NCI-H510A (cell line): Measurements from ENCODE around the gene ITGA11.

Source experiments
- DNase-seq: peaks from one replicate; lab custom pipeline; 2025; lab: John Stamatoyannopoulos, UW

ITGA11 gene

DNA sequence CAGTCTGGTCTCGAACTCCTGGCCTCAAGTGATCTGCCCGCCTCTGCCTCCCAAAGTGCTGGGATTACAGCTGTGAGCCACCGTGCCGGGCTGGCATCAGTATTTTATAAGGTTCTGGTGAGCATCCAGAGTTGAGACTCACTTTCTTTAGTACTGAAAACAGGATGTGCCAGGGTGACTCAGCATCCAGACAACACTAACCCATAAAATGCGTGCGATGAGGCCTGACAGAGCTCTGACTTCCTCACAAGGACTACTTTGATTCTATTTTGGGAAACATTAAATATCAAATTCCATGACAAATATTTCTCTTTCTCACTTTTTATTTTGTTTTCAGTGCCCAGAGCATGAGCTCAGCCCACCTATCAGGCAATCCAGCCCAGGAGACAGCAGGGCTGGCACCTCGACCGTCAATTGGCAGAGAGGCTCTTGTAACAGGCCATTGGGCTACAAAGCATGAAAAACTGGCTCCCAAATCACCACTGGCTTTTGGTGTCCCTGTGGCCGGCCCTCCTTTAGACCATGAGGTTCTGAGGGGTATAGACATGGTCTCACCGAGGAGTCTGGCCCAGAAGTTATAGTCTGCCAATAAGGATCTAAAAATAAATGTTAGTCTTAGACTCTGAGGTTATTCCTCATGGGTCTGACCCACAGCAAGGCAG is 79.4 kb downstream of the ITGA11 start:
- DNase-seq: no peak

DNA sequence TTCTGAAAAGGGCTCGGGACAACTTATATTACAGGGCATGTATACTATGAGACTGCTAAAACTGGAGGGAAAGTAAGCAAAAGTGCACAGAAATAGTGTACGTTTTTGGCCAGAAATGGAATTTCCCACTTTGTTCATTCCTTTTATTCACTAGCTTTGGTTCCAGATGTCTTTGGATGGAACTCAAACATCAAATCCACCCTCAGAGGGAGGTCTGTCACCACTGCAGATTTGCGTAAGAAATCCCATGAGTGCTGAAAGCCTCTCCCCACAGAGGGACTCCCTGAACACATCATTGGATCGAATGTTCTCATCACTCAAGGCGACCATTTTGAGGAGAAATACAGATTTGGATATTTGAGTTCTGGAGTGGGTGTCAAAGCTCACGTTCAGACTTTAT is 82.8 kb downstream of the ITGA11 start:
- no peak for DNase-seq

DNA sequence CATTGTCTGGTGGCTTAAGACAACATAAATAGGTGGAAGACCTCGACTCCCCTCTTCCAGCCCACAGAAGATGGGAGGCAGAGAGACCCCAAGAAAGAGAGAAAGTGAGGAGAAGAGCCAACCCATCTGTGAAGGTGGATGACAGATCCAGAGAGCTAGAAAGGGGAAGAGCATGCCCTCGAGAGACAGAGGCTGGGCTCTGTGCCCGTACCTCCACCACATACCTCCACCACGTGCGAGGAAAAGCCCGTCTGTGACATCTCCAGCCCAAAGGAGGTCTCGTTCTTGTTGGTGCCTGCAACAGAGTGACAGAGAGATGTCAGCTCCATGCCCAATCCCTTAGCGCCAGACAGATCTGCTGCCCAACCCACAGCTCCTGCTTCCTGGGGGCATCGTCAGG is 83.4 kb downstream of the ITGA11 start:
- no peak for DNase-seq

DNA sequence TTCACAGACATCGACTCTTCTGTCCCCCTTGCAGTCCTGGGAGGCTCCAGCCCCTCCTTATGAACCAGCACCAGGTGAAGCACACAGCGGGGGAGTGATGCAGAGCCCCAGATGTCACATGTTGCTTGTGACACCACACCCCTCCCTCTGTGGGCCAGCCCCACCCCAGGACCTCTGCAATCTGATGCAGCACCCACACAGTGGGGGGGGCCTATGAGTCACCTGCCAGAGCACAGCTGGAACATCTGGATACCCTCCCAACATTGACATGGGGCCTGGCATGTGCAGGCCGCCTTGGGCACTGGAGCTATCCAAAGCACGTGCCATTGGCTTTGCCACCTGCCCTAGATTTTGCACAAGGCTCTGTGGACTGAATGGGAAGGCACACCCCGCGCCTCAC is 83.9 kb downstream of the ITGA11 start:
- no peak for DNase-seq

DNA sequence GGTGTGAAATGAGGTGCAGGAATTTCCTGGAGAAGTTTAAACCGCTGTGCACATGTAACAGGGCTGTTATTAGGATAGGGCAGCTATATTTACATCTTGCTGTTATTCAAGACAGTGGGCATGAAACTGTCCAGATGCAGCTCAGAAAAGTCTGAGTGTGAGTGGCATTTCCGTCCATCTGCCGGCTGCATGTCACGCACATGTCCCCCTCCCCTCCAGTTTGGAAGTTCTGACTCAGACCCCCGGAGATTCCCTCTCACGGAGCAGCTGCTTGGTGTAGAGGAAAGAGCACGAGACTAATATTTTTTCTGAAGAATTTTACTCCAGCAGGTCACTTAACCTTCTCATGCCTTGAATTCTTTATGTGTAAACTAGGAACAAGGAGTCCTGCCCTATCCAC is 84.6 kb downstream of the ITGA11 start:
- no peak for DNase-seq

DNA sequence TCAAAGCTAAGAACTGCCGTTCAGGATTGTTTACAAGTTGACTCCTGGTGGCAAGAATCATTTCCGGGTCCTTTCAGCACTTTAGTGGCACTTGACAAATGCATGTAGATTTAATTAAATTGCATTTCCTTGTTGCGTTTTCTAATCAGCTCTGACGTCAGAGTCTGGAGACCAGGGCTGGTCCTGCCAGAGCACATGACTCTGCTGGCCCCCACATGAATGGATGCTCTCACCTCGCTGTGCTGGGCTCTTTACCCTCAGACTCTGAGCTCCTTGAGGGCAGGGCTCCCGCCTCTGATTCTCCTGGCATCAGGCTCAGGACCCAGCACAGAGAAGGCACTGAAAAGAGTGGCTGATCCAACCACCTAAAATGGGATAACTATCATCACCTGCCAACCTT is 85.0 kb downstream of the ITGA11 start:
- no peak for DNase-seq

DNA sequence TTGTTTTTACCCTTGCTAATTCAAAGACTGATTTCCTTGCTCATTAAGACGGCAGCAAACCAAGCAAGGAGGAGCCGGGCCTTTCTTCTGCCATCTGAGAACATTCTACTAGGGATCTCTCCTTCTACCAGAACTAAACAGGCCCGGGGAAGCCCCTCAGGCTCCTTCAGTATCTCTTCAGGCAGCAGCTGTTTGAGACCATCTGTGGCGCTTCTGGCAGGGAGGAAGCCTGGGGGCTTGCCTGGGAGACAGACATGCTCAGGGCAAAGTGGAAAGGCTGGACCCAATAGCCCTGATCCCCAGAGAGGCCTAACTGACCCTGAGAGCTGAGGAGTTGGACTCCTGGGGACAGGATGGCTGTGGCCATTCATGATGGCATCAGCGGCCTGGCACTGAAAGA is 86.5 kb downstream of the ITGA11 start:
- DNase-seq: no peak

DNA sequence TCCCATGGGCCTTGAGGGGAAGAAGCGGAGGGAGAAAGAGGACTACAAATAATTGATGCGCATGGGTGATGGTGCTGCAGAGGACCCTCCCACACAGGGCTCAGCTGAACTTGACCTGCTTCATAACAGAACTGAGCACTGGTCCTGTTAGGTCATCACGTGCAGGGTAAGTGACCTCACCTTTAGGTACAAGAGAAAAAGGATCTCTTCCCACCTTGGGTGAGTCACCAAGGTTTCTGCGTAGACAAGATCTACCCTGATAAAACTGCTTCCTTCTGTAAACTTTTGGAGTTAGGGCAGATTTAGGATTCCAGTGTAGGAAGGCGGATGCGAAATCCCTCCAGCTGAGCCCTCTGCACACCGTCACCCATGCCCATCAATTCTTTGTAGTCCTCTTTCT is 87.4 kb downstream of the ITGA11 start:
- no peak for DNase-seq

DNA sequence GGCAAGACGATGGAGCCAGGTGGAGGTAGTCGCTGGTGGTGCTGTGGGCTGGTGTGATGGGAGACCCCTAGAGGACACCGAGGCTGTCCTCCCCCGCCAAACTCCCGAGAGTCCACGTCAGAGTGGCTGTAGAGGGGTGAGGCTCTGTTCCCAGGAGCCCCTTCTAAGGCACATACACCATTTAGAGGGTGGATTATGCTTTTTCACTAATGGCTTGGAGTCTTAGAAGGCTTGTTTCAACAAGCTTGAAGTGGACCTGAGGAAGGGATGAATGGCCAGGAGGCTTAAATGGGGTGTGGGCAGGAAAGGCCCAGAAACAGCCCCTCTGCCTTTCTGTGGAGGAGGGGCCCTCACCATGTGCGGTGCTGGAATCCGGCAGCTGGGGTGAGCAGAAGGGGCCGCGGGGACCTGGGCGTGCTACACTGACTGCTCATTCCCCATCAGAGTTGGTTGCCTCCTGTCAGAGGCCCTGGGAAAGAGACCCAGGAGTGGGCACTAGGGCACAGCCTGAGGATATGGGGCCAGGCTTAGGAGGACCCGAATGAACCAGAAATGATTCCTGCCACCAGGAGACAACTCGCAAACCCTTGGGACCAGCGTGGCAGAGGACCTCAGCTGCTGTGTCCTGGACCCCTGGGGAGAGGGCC is 88.3 kb downstream of the ITGA11 start:
- DNase-seq: no peak

DNA sequence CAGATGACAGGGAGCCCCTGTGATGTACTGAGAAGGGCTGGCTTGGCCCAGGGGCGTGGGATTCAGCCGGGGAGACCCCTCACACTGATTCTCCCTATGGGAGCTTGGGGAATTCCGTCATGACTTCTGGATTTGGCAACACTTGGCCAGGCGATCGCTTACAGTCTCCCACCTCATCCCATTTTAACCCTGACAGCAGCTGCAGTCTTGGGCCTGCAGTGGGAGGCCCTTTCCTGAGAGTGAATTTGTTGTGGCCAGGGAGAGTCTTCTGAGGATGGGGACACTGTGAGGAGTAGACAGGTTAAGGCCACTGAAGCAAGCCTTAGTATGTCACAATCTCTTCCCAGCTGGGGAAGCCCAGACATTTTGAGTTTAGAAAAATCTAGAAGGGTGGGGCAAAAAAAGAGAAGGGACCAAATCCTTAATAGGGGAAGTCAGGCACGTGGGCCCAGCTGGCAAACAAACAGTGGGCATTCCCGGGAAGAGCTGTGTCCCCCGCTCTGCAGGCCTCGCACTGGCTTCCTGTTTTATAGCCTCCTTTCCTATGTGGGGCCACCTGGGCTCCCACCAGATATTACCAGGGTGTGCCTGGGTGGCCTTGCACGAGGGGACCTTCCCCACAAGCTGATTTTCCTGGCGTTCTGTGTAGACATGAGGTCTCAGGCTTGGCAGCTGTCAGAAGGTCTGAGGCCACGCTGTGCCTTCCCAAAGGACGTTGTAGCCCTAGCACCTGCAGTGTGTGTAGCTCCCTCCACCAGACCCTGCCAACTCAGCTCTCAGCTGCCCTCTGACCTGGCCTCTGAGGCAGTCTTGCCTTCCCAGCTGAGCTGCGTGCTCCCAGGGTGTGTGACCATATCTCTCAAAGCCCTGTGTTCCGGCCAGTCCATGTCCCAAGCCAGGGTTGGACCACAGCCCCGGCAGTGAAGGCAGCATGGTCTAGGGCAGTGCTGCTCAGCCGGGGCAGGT is 89.9 kb downstream of the ITGA11 start:
- no peak for DNase-seq

DNA sequence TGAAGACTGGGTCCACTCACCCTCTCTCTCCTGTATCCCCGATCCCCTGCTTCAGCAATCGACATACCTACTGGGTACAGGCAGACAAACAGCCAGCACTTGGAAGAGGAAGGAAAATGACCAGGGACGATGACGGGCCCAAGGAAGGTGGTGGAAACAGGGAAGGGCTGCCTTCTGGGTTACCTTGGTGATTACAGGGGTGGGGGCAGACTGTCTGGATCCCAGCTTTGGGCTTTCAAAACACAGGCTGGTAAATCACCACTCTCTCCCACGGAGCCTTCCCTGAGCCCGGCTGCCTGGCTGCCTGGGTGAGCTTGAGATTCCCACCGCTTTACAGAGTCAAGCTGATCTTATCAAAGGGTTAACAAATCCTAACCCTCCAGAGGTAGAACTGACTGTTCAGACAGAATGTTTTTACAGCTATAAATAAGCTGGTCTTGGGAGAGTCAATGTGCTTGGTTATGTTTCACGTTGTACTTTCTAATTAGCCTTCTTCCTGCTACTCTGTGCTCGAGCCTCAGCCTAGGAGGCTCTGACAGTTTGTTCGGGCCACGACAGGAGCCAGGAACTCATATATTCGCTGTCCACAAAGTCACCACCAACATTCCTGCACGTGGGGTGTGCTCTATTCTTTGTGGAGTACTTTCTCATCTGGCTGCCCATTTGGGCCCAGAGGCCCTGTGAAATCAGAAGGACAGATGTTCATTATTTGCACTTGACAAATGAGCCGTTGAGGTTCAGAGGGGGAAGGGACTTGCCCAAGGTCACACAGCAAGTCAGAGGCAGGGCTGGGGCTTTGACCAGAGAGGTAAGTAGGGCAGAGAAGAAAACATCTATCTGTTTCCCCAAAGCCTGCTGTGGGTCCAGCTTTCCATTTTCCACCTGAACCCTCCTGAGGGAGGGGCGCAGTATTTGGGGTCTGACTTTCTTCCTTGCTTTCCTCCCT is 91.0 kb downstream of the ITGA11 start:
- no peak for DNase-seq

DNA sequence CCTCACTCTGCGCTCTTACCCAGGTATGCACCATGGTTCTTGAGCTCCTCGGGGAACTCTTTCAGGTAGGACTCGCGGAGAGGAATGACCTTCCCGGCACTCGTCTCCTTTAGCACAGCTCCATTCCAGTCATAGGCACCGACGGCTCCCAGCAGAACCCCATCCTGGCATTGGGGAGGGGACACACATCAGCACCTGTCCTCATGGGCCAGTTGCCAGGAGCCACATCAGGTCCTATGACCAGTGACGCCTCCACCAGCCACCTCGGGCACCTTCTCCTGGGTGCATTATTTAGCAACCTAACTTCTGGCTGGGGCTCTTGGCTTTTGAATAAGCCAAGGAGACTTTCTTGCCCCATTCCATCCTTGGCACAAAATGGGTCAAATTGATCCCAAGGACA is 92.5 kb downstream of the ITGA11 start:
- DNase-seq: no peak

DNA sequence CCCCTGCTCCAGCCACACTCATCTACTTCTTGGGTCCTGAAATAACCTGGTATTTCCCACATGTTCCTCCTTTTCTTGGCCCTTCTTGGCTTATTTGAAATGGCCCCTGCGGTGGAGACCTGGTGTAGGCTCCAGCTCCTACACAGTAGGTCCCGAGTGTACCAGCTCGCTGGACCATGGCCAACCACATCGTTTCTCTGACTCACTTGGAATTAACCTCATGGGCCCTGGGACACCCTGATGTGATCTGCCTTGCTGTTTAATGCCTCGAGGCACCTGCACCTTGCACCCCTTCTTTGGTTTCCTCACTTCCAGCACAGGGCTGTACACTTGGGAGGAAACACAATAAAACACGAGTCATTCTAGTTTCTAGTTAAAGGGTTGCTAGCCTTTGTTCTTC is 94.1 kb downstream of the ITGA11 start:
- no peak for DNase-seq

DNA sequence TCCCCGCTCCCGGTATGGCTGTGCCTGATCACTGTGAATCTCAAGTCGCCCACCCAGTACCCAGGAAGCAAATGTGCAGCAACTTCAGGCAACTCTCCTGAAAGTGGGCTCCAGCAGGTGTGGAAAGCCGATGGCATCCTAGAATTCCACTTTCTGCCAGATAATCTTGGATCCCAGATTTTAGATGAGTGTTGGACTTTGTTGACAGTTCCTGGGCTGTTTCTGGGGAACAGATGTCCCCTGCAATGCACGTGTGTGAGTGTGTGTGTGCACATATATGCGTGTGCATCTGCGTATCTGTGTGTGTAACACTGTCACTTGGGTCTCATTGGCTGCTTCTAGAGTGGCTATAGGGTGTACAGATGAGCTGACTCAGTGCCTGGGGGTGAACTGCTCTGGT is 95.4 kb downstream of the ITGA11 start:
- no peak for DNase-seq

DNA sequence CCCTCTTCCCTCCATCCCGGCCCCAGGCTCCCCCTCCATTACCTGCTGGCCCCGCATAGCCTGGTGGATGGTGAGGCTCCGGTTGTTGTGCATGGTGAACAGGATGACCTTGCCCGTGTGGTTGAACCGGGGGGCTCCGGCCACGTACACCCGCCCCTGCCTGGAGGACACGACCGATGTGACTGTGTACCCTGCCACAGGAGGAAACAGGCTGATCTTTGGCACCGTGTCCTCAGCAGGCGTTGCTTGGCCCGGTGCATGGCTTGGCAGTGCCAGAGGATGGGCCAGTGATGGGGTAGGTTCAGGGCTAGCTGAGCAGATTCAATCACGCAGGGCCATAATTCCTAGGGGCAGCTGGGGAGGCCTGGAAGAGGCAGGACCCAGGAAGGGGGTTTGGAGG is 96.3 kb downstream of the ITGA11 start:
- no peak for DNase-seq

DNA sequence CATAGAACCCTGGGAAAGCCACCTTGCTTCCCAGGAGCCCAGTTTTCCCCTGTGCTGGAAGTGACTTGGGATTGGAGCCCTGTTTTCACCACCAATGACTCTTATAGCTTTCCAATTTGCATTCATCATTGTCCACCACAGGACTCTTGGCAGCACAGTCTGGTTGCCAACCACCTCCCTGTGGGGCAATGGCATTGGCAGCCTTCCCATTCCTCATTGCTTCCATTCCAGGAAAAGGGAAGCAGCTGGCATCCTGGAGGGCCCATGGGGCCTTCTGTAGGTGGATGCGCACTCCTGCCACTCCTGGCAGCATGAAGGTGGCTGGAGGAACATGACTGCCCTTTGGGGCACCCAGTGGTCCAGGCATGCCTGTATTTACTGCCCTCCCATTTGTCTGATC is 96.7 kb downstream of the ITGA11 start:
- DNase-seq: no peak

DNA sequence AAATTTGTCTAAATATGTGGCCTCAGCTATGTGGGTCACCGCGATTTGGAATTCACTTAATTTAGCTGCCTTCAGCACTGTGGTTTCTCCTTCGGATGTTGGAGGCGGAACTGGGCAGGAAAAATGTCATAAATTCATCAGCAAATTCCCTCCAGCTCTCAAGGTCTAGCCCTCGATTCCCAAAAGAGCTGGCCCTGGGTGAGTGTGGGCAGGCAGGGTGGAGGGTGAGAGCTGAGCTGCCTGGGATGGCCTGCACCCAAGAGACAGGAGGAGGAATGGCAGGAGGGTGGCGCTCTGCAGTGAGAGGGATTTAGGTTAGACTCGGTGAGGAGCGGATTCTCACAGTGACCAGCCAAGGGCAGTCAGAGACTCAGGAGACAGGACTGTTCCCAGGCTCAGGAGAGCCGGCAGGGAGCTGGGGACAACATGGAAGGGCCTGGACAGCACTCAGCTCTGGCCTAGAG is 97.3 kb downstream of the ITGA11 start:
- DNase-seq: no peak

DNA sequence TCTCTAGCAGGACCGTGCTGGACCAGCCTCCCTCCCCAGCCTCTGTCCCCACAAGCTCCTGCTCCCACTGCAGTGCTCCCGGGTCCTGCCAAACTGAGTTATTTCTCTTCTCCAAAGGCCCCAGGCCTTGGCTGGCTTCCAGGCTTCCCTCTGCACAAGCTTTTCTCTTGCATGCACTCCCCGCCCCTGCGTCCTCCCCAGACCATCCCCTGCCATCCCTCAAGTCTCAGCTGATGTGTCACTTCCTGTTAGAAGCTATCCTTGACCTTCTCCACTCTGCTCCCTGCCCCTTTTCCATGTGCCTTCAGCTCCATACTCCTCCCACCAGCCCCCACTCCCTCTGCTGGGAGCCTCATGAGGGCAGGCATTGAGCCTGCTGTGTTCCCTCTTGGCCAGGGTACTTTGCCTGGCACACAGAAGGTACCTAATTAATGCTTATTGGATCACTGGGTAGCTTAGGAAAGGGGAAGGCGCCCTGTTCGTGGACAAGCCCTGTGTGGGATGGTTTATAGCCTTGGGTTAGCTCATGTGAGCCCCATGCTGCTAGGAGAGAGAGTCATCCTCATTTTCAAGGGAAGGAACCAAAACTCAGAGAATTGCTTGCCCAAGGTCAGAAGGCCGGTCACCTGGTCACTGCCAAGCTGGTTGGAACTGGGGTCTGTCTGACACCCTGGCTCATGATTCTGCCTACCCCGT is 98.0 kb downstream of the ITGA11 start:
- no peak for DNase-seq

DNA sequence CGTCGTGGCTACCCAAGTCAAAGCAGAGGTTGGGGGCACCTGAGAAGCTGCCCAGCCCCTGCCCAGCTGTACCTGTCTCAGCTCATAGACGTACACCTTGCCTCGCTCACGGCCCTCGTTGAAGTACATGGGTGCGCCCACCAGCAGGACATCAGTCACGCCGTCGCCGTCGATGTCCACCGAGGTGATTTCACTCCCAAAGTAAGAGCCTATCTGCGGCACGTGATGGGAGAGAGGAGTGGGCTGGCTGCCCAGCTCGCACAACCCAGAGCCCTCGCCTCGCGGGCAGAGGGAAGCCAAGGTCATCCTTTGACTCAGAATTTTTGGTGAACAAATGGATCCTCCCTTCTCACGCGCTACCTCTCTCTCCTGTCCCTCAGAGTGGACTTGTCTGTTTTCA is 99.7 kb downstream of the ITGA11 start:
- DNase-seq: no peak

DNA sequence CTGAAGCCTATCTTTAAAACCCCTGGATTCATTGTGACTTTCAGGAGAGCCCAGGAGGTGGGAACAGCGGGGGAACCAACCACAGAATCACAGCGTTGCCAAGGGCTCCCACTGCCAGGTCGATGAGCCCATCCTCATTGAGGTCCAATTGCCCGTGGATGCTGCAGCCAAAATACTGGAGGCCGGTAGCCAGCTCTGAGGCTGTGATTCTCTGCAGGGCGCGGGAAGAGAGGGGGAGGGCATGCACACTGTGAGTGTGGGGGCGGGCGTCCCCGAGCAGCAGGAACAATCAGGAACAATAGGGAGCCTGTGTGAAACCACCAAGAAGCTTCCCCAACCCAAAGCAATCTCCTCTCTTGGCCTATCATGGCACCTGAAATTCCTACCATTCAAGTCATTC is 101.1 kb downstream of the ITGA11 start:
- DNase-seq: no peak

DNA sequence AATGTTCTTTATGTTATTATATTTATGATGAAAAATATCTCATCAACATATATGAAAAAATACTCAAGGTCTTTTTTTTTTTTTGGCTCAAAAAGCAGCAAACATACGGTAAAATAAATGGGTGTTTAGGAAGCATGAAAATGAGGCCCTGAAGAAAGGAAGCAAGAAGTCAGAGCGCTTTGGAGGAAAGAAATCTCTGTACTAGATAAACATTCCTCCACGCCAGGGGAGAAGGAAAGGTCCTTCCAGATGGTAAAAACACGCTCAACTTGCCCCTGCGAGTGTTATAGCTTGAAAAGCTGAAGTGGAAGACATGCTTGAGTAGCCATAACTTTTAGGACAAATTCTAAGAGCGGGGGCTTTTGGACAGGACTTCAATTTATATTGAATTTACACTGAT is 101.5 kb downstream of the ITGA11 start:
- no peak for DNase-seq
